ENCODE measurements around the gene UBASH3B.

GRCh38 chr11:122663056-122663740 is 7.7 kb downstream of the UBASH3B start:
- TF ChIP-seq GATA2 (IDR thresholded peaks at IDR 0.05; ENCODE audit: low read depth, low read length) = no peak
- no peak for TF ChIP-seq GATA3 (IDR thresholded peaks at IDR 0.05; ENCODE audit: low read depth, low read length)
